ENCODE data around the gene CC2D2B. TPM values are rescaled to one million over a fixed set of nuclear protein-coding genes. Genes with fewer than 3 reads are reported as not detected.

Gene CC2D2B
- total RNA-seq, 3 donors from 2014 or later: 0.96 to 2.9 (median 2.0) TPM

- Histone ChIP-seq H3K4me3 (no peak overlapping the region), H3K4me1 (no peaks in the 10 kb centered on the region), H3K36me3 (no peaks in the 10 kb centered on the region), H3K27ac (no peak overlapping the region), H3K27me3 (no peaks in the 10 kb centered on the region), H3K9me3 (no peaks in the 10 kb centered on the region)
- intact Hi-C loops (cut with DNase I; ENCODE audit: low total_unique reads): no loop called here
- TF ChIP-seq POLR2AphosphoS5 (IDR thresholded peaks at IDR 0.05): no peak
- no peak for TF ChIP-seq CTCF (IDR thresholded peaks at IDR 0.05)
- no peak for TF ChIP-seq POLR2A (IDR thresholded peaks at IDR 0.05)
- no peak for DNase-seq (ENCODE audit: low spot score in 2 of 2)
Measured at GRCh38 chr10:96082153-96082552, 174.4 kb downstream of the CC2D2B start.

Other genes starting within 250 kb of the CC2D2B start
- gene TCTN3, start 214.0 kb upstream of the CC2D2B start, total RNA-seq: 10 to 100 TPM; 21.4 to 39.4 (median 38.0) TPM
- gene ENTPD1, start 151.8 kb upstream of the CC2D2B start, total RNA-seq: 10 to 100 TPM; 17.4 to 26.9 (median 18.4) TPM
- 1 to 10 TPM; 3.8 to 7.2 (median 3.9) TPM for gene CCNJ, start 135.6 kb downstream of the CC2D2B start, total RNA-seq
- gene ZNF518A, start 222.3 kb downstream of the CC2D2B start, total RNA-seq: 10 to 100 TPM; 18.1 to 33.7 (median 22.9) TPM

All from breast epithelium (tissue), 4 donors.